Endothelial cell of hepatic sinusoid (primary cell): Measurements from ENCODE around the gene CEL.
"Not testable (repeated sequence)": the region's sequence is repeated elsewhere in the genome, so short reads cannot be mapped to it uniquely, and the experiment has no call there.

Experiments used
- in situ Hi-C: cut with HindIII; loops from 2 replicates; pipeline ENCODE4 v1.10.0; 2017; ENCODE audit warnings: low sequenced_read_pairs

CEL gene

GRCh38 chr9:133046196-133046899, 15.4 kb upstream of the CEL start:
- in situ Hi-C loops = no loop called here

DNA sequence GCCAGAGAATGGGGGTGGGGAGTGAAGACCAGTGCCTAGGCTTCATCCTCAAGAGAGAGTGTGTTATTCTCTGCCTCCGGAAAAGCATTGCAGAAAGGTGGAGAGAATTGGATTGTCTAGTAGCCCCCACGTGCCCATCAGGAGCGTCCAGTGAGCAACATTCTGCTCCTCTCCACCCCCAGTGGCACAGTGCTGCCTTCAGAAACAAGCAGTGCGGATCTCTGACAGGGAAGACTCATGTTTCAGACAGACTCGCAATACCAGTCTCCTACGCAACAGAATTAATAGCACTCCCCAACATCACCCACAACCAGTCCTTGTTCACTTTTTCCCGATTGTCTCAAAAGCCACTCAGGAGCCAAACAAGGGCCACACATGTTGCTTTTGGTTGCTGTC, 14.9 kb upstream of the CEL start:
- in situ Hi-C loops = no loop called here

GRCh38 chr9:133048595-133048994, 13.2 kb upstream of the CEL start:
- in situ Hi-C loops = no loop called here

- in situ Hi-C loops = no loop called here
These were observed 12.7 kb upstream of the CEL start for GRCh38 chr9:133049043-133049442.

- in situ Hi-C loops = no loop called here
These were observed 11.6 kb upstream of the CEL start for GRCh38 chr9:133050142-133050541.

- in situ Hi-C loops = no loop called here
These were observed 11.0 kb upstream of the CEL start for GRCh38 chr9:133050781-133051180.

DNA sequence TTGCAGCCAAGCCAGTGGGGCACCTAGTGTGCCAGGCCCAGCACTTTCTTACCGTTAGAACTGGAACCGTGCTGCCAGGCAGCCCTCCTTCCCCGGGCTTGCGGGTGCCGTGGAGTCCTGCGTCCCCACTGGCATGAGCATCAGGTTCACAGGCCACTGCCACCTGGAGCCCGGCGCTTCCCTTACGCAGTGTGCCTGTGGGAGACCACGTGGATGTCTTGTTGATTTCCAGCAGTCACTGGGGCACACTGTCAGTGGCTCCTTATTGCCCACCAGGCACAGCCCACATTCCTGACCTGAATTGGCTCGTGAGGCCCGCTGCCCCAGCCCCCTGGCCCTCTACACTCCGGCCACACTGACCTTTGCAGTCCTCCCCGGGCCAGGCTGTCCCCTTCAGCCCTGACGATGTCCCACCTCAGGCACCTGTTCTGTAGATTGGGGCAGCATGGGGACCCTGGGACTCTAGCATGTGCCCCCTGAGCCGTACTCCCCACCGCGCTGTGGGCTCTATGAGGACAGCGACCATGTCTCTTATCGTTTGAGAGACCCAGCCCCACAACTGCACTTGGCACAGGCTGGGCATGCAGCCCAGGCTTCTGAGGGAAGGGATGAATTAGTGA, 10.4 kb upstream of the CEL start:
- in situ Hi-C loops = no loop called here

DNA sequence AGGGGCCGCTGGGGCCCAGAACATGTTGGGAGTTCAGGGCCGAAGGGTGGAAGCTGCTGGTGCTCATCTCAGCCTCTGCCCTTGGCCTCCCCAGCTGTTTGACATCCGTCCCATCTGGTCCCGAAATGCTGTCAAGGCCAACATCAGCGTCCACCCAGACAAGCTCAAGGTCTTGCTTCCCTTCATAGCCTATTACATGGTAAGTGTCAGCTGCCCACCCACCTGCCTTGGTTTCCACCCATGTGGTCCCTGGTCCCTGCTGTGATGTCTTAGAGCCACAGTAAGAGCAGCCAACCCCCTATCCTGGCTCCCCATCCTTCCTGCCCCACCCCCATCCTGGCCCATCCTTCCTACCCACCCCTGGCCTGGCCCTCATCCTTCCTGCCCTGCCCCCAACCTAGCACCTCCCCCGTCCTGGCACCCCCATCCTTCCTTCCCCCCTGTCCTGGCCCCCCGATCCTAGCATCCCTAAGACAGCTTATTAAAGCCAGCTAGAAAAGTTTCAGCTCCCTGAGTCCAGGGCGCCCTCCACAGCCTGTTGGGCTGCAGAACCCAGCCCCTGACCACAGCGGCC, 9.7 kb upstream of the CEL start:
- in situ Hi-C loops = no loop called here

GRCh38 chr9:133054194-133054890, 7.4 kb upstream of the CEL start:
- in situ Hi-C loops = no loop called here

- in situ Hi-C loops = no loop called here
These were observed 6.8 kb upstream of the CEL start for GRCh38 chr9:133054966-133055365.

DNA sequence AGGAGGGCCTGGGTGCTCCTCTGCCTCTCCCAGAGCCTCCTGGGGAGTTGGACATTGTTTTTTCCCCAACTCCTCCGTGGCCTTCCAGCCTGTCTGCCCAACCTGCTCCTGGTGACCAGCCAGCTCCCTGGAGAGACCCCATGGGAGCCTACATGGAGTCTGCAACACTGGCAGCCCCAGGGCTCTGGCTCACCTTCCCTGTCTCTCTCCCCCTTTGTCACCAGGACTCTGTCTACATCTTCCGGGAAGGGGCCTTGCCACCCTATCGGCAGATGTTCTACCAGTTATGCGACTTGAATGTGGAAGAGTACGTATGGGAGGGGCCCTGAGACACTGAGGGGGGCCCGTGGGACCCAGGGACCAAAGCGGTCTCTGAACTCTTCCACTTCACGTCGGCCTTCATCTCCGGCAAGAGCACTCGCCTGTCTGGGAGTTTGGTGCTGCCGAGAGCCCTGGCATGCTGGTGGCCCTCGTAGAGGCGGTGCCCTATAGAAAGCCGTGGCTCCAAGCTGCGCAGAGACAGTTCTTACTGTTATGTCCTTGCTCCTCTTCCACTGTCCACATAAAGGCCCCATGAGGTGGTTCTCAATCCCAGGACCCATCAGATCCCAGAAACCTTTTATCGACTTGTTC, 5.9 kb upstream of the CEL start:
- in situ Hi-C loops = no loop called here

DNA sequence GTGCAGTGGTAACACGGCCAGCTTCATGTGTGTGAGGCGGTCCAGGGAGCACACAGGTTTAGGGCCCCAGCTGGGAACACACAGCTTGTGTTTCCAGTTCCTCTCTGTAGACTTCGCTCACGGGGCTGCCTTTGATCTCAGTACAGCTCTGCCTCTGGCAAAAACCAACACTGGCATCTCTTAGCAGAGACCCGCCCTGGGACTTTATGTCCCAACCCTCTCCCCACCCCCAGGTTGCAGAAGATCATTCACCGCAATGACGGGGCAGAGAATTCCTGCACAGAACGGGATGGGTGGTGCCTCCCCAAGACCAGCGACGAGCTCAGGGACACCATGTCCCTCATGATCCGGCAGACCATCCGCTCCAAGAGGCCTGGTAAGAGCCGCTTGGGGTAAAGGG, 5.2 kb upstream of the CEL start:
- in situ Hi-C loops = no loop called here

- in situ Hi-C loops = no loop called here
These were observed 4.8 kb upstream of the CEL start for GRCh38 chr9:133057006-133057405.

- in situ Hi-C loops = no loop called here
These were observed 4.2 kb upstream of the CEL start for GRCh38 chr9:133057553-133057952.

DNA sequence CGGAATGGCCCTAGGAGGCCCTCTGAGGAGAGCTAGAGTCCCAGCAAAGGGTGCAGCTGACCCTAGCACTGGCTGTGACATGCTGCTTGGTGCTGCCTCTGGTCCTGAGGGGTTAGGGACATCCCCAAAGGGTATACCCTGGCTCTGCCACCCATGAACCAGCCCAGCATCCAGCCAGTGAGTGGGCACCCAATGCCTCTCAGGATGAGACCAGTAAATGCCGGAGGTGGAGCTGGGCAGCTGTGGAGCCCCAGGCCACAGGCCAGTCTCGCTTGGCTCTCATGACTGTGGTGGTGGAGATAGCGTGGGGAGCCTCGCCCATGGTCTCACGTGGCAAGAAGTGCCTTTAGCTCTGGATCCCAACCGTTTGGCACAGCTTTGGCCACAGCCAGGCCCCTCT, 3.7 kb upstream of the CEL start:
- in situ Hi-C loops = no loop called here

GRCh38 chr9:133058550-133059320, 3.0 kb upstream of the CEL start:
- in situ Hi-C loops = no loop called here

GRCh38 chr9:133059623-133060022, 2.2 kb upstream of the CEL start:
- in situ Hi-C loops = no loop called here

GRCh38 chr9:133060417-133060841, 1.4 kb upstream of the CEL start:
- in situ Hi-C loops = no loop called here

- in situ Hi-C loops = not testable (repeated sequence)
These were observed 590 bp upstream of the CEL start for GRCh38 chr9:133061019-133061763.

DNA sequence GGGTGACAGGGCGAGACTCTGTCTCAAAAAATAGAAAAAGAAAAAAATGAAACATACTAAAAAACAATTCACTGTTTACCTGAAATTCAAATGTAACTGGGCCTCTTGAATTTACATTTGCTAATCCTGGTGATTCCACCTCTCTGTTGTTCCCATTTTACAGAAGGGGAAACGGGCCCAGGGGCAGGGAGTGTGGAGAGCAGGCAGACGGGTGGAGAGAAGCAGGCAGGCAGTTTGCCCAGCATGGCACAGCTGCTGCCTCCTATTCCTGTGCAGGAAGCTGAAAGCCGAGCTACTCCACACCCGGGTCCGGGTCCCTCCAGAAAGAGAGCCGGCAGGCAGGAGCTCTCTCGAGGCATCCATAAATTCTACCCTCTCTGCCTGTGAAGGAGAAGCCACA, 788 bp downstream of the CEL start:
- in situ Hi-C loops = not testable (repeated sequence)
